Measurements from ENCODE around the gene PPP6C. TPM values are rescaled to one million over a fixed set of nuclear protein-coding genes. Genes with fewer than 3 reads are reported as not detected.
A peak's percentile ranks its signal among the peaks of the same experiment; 100 is the strongest.
"Not testable (repeated sequence)": the region's sequence is repeated elsewhere in the genome, so short reads cannot be mapped to it uniquely, and the experiment has no call there.

Gene PPP6C
- total RNA-seq, 1 donor = 28.5 TPM

DNA sequence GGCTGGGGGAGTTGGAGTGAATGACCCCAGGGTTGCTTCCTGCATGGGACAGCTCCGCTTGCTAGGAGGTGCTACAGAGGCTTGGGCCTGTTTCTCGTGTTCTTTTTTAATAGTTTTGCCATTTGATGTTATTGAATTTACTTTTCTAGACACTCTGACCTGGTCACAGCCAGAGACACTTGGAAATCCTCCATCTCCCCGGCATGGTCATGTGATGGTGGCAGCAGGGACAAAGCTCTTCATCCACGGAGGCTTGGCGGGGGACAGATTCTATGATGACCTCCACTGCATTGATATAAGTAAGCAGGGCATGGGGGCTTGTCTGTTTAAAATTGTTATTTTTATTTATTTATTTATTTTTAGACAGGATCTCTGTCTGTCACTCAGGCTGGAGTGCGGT, 38.2 kb upstream of the PPP6C start:
- no peak for DNase-seq (ENCODE audit: low read depth)
- TF ChIP-seq, protein P1, sequence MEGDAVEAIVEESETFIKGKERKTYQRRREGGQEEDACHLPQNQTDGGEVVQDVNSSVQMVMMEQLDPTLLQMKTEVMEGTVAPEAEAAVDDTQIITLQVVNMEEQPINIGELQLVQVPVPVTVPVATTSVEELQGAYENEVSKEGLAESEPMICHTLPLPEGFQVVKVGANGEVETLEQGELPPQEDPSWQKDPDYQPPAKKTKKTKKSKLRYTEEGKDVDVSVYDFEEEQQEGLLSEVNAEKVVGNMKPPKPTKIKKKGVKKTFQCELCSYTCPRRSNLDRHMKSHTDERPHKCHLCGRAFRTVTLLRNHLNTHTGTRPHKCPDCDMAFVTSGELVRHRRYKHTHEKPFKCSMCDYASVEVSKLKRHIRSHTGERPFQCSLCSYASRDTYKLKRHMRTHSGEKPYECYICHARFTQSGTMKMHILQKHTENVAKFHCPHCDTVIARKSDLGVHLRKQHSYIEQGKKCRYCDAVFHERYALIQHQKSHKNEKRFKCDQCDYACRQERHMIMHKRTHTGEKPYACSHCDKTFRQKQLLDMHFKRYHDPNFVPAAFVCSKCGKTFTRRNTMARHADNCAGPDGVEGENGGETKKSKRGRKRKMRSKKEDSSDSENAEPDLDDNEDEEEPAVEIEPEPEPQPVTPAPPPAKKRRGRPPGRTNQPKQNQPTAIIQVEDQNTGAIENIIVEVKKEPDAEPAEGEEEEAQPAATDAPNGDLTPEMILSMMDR (IDR thresholded peaks at IDR 0.05; ENCODE audit: insufficient read depth, low read length) = no peak
- H3K4me3 ChIP-seq (ENCODE audit: low read depth, low read length) = no peak overlapping the region

DNA sequence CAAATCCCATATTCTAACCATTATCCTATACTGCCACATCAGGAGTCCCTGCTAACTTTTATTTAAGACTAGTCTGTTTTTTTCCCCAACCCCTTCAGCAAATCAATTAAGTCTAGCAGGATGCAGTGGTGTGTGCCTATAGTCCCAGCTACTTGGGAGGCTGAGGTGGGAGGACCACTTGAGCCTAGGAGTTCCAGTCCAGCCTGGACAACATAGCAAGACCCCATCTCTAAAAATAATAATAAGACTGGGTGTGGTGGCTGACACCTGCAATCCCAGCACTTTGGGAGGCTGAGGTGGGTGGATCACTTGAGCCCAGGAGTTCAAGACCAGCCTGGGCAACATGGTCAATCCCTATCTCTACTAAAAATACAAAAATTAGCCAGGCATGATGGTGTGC, 35.3 kb upstream of the PPP6C start:
- H3K4me3 ChIP-seq (ENCODE audit: low read depth, low read length); DNase-seq (ENCODE audit: low read depth): not testable (repeated sequence)

GRCh38 chr9:125218621-125219020, 29.0 kb upstream of the PPP6C start:
- TF ChIP-seq, protein P1 (IDR thresholded peaks at IDR 0.05; ENCODE audit: insufficient read depth, low read length) = no peak
- no peak for DNase-seq (ENCODE audit: low read depth)
- H3K4me3 ChIP-seq (ENCODE audit: low read depth, low read length) = no peak overlapping the region

DNA sequence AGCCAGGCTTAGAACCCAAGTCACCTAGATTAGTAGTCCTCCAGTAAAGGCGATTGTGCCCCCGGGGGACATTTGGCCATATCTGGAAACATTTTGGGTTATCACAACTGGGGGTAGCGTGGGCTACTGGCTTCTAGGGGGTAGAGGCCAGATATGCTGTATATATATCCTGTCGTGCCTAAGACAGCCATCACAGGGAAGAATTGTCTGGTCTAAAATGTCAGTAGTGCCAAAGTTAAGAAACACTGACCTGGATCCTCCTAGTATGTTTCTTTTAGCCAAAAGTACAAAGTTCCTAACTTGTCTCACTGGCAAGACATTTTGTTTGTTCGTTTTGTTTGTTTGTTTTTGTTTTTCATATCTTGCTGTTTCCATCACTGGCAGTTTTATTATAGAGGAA, 24.6 kb upstream of the PPP6C start:
- no peak for DNase-seq (ENCODE audit: low read depth)
- TF ChIP-seq, protein P1 (IDR thresholded peaks at IDR 0.05; ENCODE audit: insufficient read depth, low read length) = no peak
- no peak overlapping the region for H3K4me3 ChIP-seq (ENCODE audit: low read depth, low read length)

GRCh38 chr9:125204477-125204876, 14.9 kb upstream of the PPP6C start:
- DNase-seq (ENCODE audit: low read depth) = no peak
- no peak overlapping the region for H3K4me3 ChIP-seq (ENCODE audit: low read depth, low read length)
- TF ChIP-seq, protein P1 (IDR thresholded peaks at IDR 0.05; ENCODE audit: insufficient read depth, low read length) = no peak

- H3K4me3 ChIP-seq (ENCODE audit: low read depth, low read length) = no peak overlapping the region
- TF ChIP-seq, protein P1 (IDR thresholded peaks at IDR 0.05; ENCODE audit: insufficient read depth, low read length) = no peak
- DNase-seq (ENCODE audit: low read depth) = no peak
Observed at GRCh38 chr9:125202846-125203618, 13.4 kb upstream of the PPP6C start.

DNA sequence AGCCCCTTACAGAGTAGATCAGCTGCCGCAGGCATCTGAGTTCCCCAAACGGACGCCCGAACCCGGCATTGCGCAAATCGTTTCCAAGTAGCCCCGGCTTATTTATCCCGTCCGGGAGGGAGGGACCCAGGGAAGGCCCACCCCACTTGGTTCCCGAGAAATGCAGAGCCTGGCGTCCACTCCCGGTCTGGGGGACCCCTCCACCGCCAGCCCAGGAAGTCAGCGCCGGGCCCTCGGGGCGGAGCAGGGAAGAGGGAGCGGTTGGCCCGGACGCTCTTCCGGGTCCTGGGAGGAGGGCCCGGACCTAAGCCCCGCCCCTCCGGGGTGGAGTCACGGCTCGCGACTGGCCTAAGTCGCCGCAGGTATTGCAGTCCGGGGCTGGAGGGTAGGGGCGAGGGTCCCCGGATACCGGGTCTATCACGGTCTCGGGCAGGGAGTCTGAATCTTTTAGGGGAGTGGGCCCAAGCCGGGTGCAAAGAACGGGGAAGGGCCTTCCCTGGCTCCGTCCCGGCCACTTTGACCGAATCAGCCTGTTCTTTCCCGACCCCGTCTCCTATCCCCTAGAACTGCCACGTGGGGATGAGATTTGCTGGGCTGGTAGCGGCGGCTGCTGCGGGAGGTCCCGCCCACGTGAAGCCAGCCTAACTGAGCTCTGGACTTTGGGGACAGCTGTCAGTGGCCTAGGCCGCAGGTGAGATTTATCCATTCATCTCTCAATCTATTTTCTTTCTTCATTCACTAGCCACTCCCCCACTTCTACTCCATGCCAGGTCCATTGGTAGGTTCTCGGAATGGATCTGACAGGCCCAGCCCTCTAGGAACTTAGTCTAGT, 10.8 kb upstream of the PPP6C start, which contains the start of gene RABEPK:
Gene RABEPK (plus strand): TSS at position 327 of the 832 bp plus-strand sequence. CDS start 2,472 bp downstream, outside the sequence.
- peak; percentile 94 for DNase-seq (ENCODE audit: low read depth)
- TF ChIP-seq, protein P1 (IDR thresholded peaks at IDR 0.05; ENCODE audit: insufficient read depth, low read length) = no peak

GRCh38 chr9:125195591-125195990, 6.0 kb upstream of the PPP6C start:
- not testable (repeated sequence) for H3K4me3 ChIP-seq (ENCODE audit: low read depth, low read length); DNase-seq (ENCODE audit: low read depth)

More for the DNA sequence above, 10.8 kb upstream of the PPP6C start, which contains the start of gene RABEPK:
- H3K4me3 ChIP-seq (ENCODE audit: low read depth, low read length) = peak within 1 kb of the TSS; percentile 81

- DNase-seq (ENCODE audit: low read depth); H3K4me3 ChIP-seq (ENCODE audit: low read depth, low read length): not testable (repeated sequence)
Observed at GRCh38 chr9:125194466-125194865, 4.9 kb upstream of the PPP6C start.
